GM10266 (cell line): ENCODE measurements around the gene MAST3.

Experiments used
- DNase-seq: peaks from one replicate; pipeline ENCODE4 v3.0.0; 2012; ENCODE audit errors: extremely low spot score
- CTCF ChIP-seq: IDR thresholded peaks from 2 replicates; pipeline ENCODE4 v1.5.1; 2012; ENCODE audit warnings: mild to moderate bottlenecking, low read depth; ENCODE audit not compliant: control insufficient read depth, insufficient read depth; ENCODE audit errors: missing control alignments

The MAST3 gene

DNA sequence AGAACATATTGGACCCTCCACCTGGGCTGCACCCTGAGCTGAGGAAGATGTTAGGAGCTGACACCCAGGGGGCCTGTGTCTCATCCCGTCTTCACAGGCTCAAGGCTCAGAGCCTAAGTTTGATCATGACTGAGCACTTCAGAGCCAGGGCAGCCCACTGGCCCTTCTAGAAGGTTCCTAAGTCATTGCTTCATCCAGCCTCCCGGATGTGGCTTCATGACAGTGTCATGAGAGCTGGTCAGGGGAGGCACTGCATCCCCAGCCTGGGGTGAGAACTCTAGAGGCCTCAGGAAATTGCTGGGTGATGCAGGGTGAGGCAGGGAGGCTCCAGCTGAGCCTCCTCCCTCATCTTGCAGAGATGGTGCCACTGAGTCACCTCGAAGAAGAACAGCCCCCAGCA, 30.5 kb downstream of the MAST3 start:
- no peak for TF ChIP-seq CTCF
- DNase-seq = no peak

- TF ChIP-seq CTCF = no peak
- no peak for DNase-seq
Observed at GRCh38 chr19:18128805-18129204, 31.2 kb downstream of the MAST3 start.

DNA sequence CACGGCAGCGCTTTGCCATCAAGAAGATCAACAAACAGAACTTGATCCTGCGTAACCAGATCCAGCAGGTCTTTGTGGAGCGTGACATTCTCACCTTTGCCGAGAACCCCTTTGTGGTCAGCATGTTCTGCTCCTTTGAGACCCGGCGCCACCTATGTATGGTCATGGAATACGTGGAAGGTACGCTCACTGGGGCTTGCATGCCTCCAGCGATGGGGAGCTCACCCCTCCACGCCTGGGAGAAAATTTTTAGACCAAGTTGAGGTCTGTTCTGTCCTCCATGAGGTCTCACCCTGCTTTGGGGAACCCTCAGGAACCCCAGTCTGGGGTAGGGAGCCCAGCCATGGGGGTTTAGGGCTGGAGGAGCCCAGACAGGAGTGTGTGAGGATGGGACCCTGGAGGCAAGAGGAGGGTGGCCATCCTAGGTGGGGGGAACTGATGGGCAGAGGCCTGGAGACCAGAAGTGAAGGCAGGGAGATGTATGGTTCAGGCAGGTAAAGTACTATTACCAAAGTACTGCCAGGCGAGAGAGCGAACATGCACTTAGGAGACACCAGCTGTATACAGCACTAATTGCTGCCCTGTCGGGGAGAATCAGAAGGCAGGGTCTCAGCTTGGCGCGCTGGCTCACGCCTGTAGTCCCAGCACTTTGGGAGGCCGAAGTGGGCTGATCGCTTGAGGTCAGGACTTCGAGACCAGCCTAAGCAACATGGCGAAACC, 33.1 kb downstream of the MAST3 start:
- no peak for DNase-seq
- TF ChIP-seq CTCF = no peak

DNA sequence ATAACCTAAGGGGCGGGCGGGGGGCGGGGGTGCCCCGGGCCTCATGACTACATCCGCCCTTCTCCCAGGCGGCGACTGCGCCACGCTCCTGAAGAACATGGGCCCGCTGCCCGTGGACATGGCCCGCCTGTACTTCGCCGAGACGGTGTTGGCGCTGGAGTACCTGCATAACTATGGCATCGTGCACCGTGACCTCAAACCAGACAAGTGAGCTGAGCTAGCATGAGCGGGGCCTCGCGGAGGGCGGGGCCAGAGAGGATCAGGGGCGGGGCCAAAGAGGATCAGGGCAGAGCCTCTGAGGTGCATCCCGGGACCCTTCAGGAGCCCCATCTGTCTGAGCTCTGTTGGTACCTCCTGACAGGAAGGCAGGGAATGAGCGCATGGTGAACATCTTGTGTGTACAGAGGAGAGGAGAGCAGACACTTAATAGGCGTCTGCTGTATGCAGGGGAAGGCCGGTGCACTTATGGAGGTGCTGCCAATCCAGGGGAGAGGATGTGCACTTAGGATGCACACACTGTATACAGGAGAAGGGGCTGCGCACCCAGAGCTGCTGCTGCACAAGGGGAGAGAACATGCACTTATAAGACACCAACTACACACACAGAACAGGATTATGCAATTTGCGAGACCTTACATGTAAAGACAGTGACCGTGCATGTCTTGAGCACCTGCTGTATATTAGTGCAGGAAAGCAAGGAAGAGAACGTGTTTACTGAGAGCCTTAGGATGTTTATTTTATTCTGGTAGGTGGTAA, 34.4 kb downstream of the MAST3 start:
- no peak for DNase-seq
- TF ChIP-seq CTCF = no peak

DNA sequence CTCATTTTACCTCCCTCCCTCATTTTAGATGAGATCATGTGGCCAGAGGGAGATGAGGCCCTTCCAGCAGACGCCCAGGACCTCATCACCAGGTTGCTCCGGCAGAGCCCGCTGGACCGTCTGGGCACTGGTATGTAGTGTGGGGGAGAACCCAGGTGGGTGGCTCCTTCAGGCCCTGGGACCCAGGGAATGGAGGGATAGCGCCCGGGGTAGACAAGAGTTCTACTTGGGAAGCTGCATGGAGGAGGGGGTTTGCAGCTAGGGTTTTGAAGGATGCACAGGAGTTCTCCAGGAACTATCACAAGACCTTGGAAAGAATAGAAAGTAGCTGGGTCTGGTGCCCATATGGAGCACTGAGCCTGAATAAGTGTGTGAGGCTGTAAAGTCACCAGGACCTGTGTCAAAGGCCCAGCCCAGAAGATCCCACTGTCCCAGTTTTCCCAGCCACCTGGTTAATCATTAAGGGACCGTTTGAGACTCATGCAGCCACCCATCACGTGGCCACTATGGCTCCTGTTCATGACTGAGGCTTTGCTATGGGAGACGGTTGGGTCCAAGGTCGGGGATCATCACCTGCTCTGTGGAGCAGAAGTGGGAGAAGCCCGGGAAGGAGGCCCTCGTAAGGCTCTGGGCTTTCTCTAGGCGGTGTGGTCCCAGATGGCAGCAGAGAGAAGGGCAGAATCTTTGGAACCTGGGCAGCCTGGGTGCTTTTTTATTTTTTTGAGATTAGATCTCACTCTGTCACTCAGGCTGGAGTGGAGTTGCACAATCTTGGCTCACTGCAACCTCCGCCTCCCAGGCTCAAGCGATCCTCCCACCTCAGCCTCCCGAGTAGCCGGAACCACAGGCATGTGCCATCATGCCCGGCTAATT, 38.4 kb downstream of the MAST3 start:
- DNase-seq = no peak
- no peak for TF ChIP-seq CTCF

DNA sequence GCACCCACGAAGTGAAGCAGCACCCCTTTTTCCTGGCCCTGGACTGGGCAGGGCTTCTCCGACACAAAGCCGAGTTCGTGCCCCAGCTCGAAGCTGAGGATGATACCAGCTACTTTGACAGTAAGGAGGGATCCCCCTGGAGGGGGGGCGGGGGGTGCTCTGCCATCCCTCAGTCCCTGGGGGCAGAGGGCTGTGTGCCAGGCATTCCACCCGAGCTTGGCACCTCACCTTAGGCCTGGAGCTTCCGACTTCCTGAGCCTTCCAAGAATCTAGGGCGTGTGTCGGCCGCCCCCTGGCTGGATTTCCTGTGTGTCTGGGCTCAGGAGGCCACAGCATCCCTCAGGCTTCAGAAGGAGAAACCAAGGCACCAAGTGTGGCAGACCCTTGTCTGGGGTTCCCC, 39.7 kb downstream of the MAST3 start:
- DNase-seq = no peak
- no peak for TF ChIP-seq CTCF
